Occipital lobe (tissue), 2 donors: ENCODE results near the gene LRRC2. TPM values are rescaled to one million over a fixed set of nuclear protein-coding genes. Genes with fewer than 3 reads are reported as not detected.
"Not testable (repeated sequence)": the region's sequence is repeated elsewhere in the genome, so short reads cannot be mapped to it uniquely, and the experiment has no call there.

ENCODE experiments used
- DNase-seq: peaks from one replicate; lab custom pipeline; 2025; lab: John Stamatoyannopoulos, UW
- total RNA-seq: library from RNA; depleted of rRNA; stranded (reverse); fragments of >200 nt; gene quantifications from one replicate; pipeline ENCODE4 v1.2.3, GENCODE V29; 2014

LRRC2 gene
- total RNA-seq, 1 donor from 2014 or later = 7.8 TPM

- no peak for DNase-seq
Observed at GRCh38 chr3:46584598-46585467, 18.7 kb upstream of the LRRC2 start.

- DNase-seq = no peak
Observed at GRCh38 chr3:46580675-46581074, 14.6 kb upstream of the LRRC2 start.

GRCh38 chr3:46579756-46580286 lies 13.7 kb upstream of the LRRC2 start:
- no peak for DNase-seq

GRCh38 chr3:46578973-46579755 lies 13.1 kb upstream of the LRRC2 start:
- no peak for DNase-seq

GRCh38 chr3:46577580-46578249 lies 11.6 kb upstream of the LRRC2 start:
- not testable (repeated sequence) for DNase-seq

- DNase-seq = no peak
Observed at GRCh38 chr3:46576879-46577278, 10.8 kb upstream of the LRRC2 start.

- no peak for DNase-seq
Observed at GRCh38 chr3:46576386-46576785, 10.3 kb upstream of the LRRC2 start.

GRCh38 chr3:46575577-46576222 lies 9.6 kb upstream of the LRRC2 start:
- no peak for DNase-seq

GRCh38 chr3:46574881-46575576 lies 8.9 kb upstream of the LRRC2 start:
- no peak for DNase-seq

- DNase-seq = no peak
Observed at GRCh38 chr3:46574243-46574646, 8.1 kb upstream of the LRRC2 start.

- no peak for DNase-seq
Observed at GRCh38 chr3:46573701-46574100, 7.6 kb upstream of the LRRC2 start.

- DNase-seq = no peak
Observed at GRCh38 chr3:46571684-46572083, 5.6 kb upstream of the LRRC2 start.

GRCh38 chr3:46565607-46566039 lies 479 bp downstream of the LRRC2 start:
- no peak for DNase-seq

GRCh38 chr3:46565077-46565476 lies 1.0 kb downstream of the LRRC2 start:
- no peak for DNase-seq

- DNase-seq = no peak
Observed at GRCh38 chr3:46564190-46565021, 1.7 kb downstream of the LRRC2 start.

GRCh38 chr3:46561951-46562350 lies 4.2 kb downstream of the LRRC2 start:
- no peak for DNase-seq

- DNase-seq = no peak
Observed at GRCh38 chr3:46561511-46561910, 4.6 kb downstream of the LRRC2 start.

- no peak for DNase-seq
Observed at GRCh38 chr3:46559091-46559704, 6.9 kb downstream of the LRRC2 start.
